HG03095 (cell line): ENCODE data around the gene C1orf50.

ENCODE experiments used
- ATAC-seq: cut with Tn5 transposase; IDR thresholded peaks from one replicate; pipeline ENCODE4 v1.9.1; 2021; ENCODE audit warnings: moderate library complexity; ENCODE audit not compliant: unreplicated experiment

Gene C1orf50

DNA sequence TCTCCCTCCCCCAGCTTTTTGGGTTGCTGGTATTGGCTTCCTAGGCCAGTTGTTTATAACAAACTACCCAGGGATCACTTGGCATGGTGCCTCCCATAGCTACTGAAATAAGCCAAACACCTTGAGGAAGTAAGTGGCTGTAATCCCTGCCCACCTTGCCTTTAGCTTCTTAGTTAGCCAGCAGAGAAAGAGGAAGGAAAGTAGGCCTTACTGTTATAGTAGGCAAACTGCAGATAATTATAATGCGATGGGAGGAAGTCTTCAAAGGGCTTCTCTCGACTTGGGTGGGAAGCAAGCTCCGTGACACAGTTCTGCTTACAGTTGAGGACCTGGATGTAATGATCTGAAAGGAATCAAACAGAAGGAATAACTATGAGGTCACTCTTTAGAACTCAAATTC, 8.4 kb upstream of the C1orf50 start:
- ATAC-seq, result no peak

DNA sequence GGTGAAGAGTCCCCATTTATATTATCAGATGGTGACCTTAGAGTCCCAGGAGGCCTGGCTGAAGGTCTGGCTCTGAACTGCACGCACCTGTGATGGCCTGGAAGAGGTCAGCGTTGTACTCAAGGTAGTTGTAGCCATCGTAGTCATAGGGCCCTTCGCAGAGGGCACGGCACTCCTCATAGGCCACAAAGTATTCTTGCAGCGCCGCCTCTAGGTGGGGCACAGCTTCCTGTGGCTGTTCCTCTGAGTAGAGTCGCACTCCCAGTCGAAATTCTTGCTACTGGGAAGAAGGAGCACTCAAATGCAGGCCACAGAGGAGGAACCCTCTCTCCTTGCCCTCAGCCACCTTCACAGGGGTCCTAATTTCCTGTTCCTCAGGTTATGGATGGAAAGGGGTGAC, 7.9 kb upstream of the C1orf50 start:
- no peak for ATAC-seq

DNA sequence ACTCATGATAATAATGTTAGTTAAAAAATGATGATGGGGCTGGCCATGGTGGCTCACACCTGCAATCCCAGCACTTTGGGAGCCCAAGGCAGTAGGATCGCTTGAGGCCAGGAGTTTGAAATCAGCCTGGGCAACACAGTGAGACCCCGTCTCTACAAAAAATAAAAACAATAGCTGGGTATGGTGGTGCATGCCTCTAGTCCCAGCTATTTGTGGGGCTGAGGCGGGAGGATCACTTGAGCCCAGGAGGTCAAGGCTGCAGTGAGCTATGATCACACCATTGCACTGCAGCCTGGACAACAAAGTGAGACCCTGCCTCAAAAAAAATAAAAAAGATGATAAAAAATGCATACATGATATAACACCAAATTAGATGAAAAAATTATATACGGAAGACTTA, 5.5 kb upstream of the C1orf50 start:
- no peak for ATAC-seq

DNA sequence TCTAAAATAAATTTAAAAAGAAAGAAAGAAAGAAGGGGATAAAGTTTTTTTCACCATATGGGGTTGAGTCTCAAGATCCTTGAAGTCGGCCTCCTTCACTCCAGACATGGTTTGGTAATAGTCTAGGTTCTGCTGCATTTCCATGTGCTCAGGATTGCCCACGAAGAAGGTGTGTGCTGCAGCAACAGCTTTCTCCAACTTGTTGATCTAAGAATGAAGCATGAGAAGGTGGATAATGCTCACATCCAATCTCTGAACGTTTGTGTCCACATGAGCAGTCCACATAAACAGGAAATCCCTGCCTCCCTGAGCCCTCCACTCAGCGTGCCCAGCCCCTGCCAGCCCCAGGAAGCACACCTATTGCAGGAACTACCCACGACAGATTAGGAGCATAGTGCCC, 4.8 kb upstream of the C1orf50 start:
- no peak for ATAC-seq

DNA sequence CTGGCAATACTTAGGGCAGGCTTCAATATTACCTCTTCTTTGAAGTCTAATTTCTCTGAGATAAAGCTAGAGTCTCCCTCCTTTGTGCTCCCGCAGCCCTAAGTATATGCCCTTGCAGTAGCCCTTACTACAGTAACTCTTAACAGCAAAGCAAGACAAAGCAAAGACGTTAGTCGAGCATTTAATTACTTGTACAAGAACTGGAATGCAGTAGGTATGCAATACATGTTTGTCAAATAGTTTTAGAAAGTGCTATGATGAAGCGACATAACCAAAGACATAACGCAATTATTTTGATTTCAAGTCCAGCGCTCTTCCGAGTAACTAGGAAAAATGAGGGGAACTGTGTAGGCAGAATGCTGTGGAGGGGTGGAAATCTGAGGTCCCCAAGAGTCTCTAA, 1.8 kb upstream of the C1orf50 start:
- ATAC-seq, result no peak

DNA sequence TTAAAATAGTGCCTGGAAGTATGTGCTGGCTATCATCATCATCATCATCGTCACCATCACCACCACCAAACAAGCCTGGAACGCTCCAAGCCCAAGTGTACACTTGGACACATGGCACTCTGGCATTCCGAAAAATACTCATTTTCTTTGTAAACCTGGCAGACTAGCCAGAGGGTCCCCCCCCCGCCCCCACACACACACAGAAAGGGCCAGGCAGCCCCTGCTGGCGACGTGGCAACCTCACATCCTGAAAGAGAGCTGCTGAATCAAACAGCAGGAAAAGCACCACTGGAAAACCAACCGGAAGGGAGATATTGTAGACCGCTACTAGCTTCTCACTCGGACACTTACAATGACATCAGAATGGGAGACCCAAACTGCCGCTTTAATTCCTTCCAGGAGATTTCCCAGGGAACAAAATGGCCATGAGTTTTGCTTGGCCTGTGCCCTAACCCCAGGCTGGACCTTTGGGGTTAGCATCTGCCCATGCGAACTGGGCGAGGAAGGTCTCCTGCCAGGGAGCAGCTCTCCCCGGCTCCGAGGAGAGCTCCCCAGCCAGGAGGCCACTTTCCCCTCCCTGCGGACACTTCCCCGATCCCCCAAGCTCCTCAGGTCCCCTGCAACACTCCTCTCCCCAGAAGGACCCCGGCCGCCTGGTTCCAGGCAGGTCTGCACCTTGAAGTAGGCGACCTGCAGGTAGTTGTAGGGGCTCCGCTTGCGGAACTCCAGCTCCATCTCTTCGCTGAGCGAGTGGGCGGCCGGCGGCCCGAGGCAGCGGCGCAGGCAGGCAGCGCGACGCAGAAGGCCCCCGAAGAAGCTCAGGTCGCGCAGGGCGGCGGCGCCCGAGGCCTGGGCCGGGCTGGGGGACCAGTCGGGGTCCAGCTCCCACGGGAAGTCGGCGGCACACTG, 963 bp upstream of the C1orf50 start:
- ATAC-seq, result peak; percentile 12

DNA sequence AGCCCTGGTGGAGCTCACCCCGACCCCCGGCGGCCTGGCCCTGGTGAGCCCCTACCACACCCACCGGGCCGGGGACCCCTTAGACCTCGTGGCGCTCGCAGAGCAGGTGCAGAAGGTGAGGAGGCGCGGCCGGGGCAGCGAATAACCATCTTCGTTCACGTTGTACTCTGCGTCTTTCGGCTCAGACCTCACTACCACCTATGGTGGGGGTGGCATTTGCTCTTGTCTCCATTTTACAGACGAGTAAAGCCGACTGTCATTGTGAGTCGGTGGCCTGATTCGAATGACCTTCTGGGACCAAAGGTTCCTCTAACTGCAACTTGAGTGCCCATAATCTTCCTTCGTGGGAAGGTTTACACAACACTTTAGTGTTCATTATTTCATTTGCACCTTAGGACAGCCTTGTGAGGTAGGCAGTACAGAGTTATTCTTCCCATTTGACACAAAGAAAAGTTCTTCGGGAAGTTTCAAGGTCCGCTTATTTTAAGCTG, 506 bp downstream of the C1orf50 start:
- ATAC-seq, result peak; percentile 11

DNA sequence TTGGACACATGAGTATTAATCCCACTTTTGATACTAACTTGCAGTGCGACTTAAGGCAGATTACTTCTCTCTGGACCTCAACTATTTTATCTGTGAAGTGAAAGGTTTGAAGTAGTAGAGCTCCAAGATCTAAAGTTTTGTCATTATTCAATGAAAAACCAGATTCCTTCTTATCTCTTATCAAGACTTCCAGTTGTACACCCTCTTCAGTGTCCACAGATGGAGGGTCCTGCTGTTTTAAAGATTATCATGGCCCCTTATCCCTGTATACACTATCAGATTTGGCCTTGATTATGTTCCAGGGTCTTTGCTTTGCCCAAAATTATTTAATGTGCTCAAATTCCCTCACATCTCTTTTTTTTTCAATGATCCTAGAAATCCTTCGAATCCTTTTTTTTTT, 1.1 kb downstream of the C1orf50 start:
- ATAC-seq, result no peak

DNA sequence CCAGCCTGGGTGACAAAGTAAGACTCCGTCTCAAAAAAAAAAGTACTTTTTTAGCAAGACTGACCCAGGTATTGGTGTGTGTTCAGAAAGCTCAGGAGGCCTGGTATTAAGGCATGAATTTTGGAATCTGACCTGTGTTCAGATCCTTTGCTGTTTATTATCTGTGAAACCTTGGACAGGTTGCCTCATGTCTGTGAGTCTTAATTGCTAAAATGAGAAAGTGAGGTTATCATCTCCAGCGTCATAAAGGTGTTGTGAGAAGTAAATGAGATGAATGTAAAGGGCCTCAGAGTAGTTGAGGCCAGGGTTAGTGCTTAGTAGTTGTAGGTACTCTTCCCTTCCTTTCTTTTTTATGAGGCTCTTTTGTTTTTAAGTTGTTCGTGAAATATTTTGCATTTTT, 2.8 kb downstream of the C1orf50 start:
- ATAC-seq, result no peak

DNA sequence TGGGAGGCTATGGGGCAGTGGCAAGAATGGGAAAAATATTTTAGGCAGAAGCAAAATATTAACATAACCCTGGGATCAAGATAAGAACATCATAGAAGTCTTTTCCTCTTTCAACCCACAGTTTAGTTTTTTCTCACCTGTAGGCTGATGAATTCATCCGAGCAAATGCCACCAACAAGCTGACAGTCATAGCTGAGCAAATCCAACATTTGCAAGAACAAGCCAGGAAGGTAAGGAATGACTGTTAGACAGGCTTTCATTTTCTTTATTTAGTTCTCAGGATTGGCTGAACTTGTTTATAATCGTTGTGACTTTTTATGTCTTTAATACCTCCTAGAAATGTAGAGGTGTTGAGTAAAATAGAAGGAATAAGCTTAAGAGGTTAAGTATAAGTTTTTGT, 6.4 kb downstream of the C1orf50 start:
- ATAC-seq, result no peak

DNA sequence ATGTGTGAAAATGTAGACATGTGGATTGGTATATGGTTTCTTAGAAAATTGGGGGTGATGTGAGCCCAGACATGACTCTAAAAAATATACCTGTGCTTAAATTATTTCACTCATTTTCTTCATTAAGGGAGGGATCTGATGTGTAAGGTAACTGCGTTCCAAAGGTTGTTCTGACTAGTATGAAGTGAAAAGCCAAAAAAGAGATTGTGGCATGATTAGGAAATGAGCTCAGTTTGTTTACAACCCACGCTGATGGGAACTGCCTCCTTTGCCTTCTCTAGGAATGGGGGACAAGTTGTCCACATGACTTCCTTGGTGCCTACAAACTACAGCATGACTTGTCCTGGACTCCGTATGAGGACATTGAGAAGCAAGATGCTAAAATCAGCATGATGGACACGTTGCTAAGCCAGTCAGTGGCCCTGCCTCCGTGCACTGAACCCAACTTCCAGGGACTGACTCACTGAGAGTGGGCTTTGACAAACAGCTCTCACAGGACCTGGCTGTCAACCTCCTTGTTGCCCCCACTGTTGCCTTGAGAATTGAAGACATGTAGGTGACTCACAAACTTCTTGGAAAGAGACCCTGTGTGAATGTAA, 8.0 kb downstream of the C1orf50 start:
- ATAC-seq, result no peak

DNA sequence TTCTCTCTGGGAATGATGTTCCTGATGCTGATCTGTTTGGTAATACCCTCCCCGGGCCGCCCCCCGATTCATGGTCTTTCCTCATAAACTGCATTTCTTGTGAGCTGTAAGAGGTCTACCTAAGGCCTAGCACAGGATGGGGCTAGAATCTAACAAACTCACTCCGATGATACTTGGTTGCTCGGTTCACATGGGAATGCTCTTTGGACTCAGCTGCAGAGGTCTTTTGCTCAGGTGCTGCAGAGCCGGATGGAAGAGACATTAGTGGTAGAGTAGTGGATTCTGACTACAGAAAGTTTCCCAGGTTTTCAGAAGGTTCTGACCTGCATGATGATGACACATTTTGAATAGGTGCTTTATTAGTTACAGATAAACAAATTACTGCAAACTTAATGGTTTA, 9.5 kb downstream of the C1orf50 start:
- no peak for ATAC-seq

DNA sequence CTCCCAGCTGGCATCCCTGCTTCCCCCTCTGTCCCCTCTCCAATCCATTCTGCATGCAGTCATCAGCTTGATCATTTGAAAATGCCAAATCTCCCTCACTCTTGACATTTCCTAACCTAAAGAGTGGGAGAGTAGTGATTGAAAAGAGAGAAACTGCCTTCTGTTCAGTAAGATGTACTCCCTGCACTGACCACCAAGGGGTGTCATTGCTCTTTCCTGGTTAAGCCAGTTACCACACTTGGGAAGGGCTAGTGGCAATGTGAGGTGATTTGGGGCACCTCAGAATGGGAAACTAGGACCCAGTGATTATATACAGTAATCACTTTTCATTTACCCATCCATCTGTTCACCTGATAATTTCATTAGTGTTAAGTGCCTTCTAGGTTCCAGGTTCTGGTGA, 10.8 kb downstream of the C1orf50 start:
- no peak for ATAC-seq

DNA sequence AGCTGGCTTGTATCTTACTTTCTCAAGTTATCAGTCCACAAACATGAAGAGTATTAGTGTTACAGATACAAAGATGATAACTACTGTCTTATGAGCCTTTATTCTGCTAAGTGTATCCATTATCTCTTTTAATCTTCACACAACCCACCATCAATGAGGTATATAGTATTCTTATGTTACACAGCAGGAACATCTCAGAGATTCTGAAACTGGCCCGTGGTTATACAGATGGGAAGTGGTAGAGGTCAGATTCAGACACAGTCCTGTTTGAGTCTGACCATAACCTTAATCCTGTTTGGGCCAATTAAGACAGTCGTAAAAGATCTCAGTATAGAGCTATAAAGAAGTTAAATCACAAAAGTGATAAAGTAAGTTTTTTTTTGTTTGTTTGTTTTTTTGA, 12.7 kb downstream of the C1orf50 start:
- no peak for ATAC-seq

DNA sequence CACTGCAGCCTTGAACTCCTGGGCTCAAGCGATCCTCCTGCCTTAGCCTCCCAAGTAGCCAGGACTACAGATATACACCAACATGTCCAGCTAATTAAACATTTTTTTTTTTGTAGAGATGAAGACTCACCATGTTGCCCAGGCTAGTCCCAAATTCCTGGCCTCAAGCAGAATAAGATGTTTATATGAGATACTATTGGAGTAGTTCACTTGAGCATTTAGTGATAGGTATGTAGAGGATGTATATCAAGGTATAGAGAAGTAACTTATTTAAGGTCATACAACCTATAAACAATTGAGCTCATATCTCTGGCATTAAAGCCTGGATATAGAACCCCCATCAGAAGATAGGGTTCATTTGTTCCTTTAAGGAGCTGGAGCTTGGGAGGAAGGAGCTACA, 13.1 kb downstream of the C1orf50 start:
- ATAC-seq, result no peak

DNA sequence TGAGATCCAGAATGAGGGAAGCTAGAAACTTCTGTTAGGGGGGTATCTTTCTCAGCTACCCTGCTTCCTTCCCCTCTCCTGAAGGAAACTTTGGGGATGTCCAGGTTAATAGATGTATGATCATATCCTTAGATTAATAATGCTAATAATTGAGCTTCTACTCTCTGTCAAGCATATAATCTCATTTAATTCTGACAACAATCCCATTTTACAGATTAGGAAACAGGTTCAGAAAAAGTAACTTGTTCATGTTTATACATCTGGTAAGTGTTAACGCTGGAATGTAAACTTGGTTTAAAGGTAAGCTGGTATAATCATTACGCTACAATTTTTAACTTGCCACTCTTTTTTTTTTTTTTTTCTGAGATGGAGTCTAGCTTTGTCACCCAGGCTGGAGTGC, 16.0 kb downstream of the C1orf50 start:
- ATAC-seq, result no peak

DNA sequence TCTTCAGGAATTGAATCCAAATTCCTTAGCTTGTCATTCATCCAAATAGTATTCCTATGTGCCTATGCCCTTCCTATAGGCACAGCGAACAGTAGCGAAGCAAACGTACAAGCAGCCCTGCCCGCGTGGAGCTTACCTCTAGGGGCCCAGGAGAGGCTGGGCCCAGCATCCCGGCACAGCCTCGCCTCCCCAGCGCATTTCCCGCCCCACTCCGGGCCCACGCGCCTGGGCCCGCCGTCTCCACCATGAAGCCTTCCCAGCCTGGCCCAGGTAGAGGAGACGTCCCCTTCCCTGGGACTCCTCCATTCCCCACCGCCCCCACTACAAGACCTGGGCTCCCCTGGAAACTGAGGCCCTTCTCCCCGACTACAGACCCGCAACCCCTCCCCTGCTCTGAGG, 17.5 kb downstream of the C1orf50 start:
- ATAC-seq, result no peak

DNA sequence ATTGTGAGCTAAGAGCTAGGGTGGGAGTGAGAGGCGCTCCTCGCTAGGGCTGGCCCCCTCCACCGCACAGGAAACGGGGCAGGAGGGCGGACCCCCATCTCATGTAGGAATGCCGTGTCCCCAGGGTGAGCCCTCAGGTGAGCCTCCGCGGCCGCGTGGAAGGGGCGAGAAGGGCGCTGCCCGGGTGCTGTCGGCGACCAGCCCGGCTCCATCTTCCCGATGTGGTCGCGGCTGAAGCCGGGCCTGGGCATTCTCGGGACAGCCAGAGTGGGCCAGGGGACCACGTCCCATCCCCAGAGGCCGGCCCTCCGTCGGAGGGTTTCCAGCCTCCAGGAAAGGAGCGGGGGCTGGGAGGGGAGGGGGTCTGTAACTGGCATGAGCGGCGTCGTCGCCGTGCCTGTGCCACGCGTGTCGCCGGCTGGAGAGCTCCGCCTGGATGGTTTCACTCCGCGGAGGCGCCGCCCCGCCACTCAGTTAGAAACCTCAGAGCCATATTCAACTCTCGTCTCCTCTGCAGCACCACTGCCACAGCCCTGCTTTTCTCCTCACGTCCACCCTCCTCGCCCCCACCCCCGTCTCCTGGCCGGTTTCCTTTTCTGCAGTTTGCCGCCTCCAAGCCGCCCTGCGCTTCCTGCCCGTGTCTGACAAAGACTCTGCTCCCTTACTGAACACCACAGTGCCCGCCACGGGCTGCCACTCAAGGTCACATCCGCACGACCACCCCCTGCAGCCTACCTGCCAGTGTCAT, 18.1 kb downstream of the C1orf50 start, which contains the start of gene TMEM269:
Gene TMEM269, plus strand, starts transcription at position 46 of the 748 bp plus-strand sequence. CDS start 4,903 bp downstream, outside the sequence.
- no peak for ATAC-seq

DNA sequence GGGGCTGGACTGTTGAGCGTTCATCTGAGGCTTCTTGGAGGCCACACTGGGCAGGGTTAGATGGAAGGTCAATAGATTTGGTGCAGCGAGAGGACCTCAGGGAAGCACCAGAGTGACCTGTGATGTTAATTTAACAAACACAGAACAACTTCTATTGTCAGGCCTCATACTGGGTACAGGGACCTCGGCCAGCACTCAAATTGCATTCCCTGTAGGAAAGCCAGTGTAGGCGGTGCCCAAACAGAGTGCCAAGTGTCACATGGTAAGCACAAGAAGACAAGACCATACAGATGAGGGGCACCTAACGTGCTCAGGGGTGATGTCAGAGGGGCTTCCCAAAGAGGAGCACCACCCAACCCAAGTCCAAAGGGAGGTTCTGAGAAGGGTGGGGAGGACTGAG, 19.0 kb downstream of the C1orf50 start:
- no peak for ATAC-seq

DNA sequence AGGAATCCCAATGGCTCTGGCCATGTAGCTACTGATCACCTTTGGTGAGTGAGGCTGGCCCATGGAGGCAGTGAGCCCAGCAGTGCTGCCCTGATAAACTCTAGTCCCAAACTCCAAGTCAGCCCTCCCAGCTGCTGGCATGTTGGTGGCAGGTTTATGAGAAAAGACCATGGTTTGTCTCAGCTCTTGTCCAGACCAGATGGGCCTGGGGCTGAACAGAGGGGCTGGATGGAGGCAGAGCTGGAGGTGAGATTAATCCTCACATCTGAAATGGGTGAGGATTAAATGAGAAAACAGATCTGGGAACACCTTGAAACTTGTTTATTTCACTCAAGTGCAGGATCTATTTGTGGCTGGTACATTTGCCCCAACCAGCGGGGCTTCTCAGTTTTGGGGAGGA, 21.0 kb downstream of the C1orf50 start:
- ATAC-seq, result no peak

DNA sequence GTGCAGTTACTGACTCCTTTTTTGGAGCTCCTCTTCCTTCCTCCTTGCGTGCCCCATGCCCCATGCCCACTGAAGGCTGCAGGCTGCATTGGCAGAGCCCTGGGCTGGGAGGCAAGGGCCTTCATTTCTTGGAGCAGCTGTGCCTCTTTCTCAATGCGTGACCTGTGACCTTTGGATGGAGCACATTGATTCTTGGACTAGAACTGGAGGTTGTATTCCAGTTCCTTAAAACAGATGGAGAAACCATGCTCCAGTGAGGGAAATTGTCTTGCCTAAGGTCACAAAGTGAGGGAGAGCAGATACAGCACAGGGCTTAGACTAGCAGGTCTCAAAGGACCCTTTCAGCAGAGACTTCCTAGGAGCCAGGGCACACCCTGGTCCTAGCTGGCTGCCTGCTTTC, 26.8 kb downstream of the C1orf50 start:
- ATAC-seq, result no peak

DNA sequence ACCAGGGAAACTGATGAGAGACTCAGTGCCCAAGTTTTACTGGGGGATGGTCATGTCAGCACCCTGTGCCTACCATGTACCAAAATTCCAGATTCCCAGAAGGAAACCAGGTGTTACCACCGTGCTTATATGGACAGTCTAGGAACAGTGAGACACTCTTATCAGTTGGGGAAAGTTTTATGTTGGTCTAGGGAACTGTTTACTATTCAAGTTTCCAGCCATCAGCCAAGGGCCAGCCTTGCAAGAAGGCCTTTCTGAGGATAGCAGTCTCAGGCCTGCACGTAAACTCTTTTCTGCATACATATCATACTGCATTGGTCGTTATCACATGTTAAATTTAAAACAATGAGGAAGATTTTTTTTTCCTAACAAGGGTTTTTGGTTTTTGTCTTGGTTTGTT, 30.4 kb downstream of the C1orf50 start:
- no peak for ATAC-seq
